C1 segment of cervical spinal cord (tissue), 14 donors: ENCODE results near the gene FAAH2.
A peak's percentile ranks its signal among the peaks of the same experiment; 100 is the strongest.
"Not testable (repeated sequence)": the region's sequence is repeated elsewhere in the genome, so short reads cannot be mapped to it uniquely, and the experiment has no call there.

Experiments
- DNase-seq, 14 donors: peaks; one replicate each; lab custom pipeline; 2025; lab: John Stamatoyannopoulos, UW

FAAH2 gene

DNA sequence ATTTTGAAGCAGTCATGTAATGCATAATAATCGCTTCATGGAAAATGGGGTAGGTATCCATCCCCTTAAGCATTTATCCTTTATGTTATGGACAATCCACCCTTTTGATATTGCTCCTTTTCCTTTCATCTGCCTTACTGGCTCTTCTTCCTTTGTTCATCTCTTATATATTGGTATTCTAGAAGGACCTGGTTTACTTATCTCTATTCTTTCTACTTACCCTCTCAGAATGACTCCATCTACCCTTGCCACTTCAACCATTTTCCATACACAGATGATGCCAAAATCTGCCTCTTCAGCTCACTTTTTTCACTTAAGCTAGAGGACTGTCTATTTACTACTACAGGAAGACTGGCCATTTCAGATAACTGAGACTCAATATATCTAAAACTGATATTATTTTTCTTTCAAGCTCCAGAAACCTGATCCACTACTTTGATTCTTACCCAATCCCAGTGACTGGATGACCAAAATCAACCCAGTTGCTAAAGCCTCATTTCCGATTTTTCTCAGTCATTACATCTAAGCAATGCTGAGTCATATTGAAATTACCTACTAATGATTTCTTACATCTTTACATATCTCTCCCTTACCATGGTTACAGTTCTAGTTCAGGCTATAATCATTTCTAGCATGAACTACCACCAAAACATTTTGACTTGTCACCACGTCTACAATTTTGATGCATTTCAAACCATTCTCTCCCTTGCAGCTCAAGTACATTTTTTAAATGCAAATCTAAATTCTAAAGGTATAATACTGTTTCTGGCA lies 93.7 kb downstream of the FAAH2 start:
- DNase-seq = no peak

DNA sequence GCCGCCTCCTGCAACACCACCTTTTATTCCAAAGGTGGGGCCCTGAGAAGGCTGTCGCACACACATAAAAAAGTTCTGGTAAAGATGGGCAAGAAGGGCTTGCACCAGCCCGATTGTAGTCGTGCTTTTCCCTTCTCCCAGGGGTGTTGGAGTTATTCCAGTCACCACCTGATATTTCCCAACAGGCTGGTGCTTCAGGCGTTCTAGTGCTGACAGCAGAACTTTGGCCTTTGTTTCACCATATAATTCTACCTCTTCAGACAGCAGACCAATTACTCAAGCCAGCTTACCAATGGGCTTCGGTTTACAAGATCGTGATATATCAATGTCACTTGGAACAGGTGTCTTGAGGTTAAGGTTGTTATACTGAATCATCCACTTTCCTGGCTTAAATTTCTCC lies 107.7 kb downstream of the FAAH2 start:
- not testable (repeated sequence) for DNase-seq

DNA sequence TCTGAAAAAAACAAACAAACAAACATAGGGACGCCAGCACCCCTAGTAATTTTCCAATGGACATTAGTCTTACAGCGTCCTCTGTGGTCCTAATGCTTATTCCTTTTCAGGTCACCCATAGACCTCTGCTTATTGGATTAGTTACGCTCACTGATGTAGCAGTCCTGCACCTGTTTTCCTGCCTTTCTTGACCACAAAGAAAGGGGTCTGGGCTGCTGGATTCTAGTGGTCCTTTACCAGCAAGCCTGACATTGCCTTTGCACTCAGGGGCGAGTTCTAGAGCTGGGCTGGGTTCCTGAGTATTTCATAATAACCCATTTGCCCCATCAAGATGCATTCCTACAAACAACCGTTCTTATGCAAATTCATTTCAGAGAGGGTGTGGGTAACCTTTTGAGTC lies 116.7 kb downstream of the FAAH2 start:
- DNase-seq = not testable (repeated sequence)

DNA sequence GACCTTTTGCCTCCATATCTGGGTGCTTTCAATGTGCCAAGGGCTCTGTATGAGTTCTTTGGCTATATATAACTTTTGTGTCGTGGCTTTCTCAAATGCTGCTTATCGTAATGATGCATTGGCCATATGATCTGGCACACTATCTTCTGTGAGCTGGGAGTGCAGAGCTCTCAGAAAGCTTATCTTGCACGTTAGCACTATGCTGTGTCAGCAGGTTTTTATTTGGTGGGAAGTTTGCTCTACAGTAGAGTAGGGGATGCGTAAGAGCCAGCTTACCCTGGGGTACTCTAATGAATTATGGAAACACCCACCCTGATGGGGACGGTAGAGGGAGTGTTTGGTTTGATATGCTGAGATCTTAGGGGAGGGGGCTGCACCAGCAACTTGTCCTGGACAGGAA lies 119.6 kb downstream of the FAAH2 start:
- DNase-seq = no peak

DNA sequence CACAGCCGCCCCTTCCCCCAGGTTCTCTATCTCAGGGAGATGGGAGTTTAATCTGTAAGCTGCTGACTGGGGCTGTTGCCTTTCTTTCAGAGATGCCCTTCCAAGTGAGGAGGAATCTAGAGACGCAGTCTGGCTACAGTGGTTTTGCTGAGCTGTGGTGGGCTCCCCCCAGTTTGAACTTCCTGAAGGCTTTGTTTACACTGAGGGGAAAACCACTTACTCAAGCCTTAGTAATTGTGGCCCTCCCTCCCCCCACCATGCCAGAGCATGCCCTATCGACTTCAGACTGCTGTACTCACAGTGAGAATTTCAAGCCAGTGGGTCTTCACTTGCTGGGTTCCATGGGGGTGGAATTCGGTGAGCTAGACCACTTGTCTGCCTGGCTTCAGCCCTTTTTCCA lies 131.3 kb downstream of the FAAH2 start:
- no peak for DNase-seq

DNA sequence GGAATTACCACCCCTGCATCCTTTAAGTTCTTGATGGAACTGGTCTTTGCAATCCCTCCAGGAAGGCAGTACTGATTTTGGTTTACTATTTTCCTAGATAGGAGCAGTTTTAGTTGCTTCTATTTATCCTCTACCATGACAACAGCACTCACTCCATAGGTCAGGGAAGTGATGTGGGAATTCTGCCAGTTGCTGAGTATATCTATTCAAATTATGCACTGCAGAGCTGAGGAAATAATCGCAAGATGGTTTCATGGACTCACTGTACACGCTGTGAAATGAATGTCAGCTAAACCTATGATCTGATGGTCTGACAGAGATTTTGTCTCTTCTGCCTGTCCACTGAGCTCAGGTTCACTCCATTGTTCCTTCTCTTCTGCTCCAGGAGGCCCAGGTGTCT lies 135.8 kb downstream of the FAAH2 start:
- DNase-seq = no peak

DNA sequence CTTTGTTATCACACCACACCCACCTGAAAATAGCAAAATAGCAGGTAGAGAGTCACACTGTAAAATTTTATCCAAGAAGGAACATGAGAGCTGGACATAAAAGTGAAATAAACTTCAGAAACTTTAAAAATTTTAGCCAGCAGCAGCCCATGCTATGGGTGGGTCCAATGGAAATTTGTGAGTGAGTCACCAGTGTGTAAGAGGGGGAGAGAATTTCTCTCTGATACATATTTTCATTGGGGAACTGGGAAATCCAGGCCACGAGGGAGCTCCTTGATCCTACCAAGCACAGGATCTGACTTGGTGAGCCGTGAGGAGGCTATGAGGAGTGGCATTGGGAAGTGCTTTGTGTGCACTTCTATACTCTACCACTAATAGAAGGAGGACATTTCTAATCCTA lies 136.3 kb downstream of the FAAH2 start:
- no peak for DNase-seq

DNA sequence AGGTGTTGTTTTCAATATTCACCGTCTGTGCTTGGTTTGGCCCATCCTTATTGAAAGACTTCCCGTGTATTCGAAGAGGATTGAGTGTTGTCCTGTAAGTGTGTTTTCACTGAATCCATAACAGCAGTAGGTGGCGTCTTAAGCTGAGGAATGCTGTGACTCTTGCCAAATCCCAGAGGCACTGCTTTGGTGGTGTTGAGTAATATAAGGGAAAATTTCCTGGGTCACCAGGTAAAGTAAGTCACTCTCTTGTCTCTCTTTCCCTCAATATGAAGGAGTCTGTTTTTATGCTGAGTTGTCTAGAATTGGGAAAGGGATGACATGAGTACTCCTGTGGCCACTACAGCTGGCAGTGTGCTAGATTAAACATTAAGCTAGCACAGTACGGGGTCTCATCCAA lies 158.6 kb downstream of the FAAH2 start:
- no peak for DNase-seq

DNA sequence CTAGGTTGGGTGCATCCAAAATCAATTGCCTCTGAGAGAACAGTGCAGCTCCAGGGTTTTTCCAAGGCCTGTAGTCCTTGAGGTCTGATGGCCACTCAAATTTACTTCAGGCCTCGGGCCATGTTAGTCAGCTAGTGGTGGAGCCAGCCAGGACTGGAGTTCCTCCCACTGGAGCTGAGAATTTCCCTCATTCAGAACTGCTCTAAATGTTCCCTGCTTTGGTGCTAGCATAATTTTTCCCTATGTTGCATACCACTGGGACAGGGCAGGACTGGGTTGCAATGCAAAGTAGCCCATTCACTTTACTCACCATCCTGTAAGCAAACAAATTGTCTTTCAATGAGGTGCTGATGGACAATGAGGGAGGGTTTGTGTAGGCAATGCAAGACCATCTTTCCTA lies 159.3 kb downstream of the FAAH2 start:
- no peak for DNase-seq

DNA sequence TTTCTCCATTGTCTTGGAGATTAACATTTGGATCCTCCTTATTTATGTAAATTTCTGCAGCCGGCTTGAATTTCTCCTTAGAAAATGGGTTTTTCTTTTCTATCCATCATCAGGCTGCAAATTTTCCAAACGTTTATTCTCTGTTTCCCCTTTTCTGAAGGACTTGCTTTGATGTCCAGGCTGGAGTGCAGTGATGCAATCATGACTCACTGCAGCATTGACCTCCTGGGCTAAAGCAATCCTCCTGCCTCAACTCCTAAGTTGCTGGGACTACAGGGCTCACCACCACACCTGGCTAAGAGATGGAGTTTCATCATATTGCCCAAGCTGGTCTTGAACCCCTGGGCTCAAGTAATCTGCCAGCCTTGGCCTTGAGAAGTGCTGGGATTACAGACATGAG lies 161.3 kb downstream of the FAAH2 start:
- no peak for DNase-seq

DNA sequence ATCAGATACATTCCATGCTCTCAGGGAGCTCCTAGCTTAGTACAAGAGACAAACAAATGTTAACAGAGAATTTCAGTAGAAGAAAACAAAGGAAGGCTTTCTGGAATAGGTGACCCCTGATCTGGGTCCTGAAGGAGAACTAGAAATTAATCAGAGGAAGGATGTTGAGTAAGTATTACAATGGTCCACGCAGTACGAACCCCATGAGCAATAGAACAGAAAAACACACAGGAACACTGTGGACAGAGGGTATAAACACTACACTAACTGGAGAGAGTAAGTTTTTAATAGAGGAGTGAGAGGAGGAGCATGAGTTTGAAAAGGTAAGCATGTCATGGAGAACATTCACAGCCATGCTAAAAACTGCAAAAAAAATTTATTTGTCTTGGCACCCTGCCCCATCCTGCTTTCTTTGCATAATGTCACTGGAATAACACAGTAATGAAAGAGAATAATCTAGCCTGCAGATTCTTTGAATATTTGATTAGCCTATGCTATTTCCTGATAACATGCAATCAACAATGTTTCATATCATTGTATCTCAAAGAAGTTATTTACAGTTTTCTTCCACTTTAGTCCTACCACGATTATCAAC lies 165.0 kb downstream of the FAAH2 start:
- DNase-seq = no peak

DNA sequence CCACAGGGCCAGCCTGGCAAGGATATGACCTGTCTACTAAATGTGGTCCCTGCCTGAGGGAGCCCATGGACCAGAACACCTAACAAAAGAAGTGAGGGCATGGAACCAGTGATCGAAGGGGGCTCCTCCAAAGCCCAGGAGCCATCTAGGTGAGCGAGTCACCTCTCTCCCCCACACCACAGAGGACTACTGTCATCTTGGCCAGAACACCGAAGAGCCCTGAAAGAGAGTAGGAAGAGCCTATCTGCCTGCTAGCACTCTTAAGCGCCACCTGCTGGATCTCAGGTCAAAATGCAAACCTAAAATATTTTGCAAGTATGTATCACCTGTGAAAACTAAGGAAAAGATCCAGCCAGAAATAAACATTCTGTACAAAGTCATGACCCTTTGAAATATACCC lies 167.4 kb downstream of the FAAH2 start:
- DNase-seq = peak in 2 of 14 donors; percentile 0 to 11

DNA sequence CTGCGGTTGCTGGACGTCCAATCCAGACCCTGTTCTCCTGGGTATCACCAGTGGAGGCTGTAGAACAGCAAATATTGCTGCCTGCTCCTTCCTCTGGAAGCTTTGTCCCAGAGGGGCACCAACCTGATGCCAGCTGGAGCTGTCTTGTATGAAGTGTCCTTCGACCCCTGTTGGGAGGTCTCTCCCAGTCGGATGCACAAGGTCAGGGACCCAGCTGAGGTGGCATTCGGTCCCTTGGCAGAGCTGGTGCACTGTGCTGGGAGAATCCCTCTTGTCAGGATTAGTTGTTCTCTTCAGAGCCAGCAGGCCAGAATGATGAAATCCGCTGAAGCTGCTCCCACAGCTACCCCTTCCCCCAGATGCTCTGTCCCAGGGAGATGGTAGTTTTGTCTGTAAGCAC lies 195.0 kb downstream of the FAAH2 start:
- DNase-seq = no peak

DNA sequence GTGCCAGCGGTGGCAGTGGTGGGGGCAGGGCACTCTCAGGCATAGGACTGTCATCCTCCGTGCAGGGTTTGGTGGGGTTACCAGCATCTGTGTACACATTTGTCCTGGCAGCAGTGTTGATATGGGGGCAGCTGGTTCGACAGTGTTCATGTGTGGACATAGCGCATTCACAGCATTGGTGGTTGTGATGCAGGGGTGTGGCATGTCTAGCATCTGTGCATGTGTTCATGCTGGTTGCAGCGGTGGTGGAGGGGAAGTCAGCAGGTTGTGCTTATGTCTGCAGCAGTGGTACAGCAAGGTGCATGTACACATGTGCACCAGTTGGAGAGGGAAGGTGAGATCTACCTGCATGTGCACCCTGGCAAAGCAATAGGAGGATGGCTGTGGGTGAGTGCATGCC lies 230.0 kb downstream of the FAAH2 start:
- no peak for DNase-seq

DNA sequence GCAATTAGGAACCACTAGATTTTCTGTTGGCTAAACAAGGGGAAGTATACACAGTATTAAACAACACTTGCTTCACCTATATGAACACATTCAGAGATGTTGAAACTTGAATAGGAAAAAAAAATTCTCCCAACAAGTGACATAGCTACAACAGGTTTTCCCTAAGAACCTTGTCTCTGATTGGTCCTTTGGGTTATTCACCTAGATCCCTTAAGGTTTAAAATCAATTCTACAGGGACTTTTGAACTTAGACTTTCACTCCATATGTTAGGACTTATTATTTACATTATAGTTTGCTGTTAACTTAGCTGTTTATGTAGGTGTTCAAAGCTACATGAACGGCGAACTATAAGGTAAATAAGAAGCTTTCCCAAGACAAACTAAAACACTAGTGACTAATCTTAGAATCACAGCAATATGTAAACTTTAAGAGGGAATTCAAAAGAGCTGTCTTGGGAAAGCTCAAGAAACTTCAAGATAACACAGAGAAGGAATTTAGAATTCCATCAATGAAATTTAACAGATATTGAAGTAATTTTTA lies 233.1 kb downstream of the FAAH2 start:
- no peak for DNase-seq

DNA sequence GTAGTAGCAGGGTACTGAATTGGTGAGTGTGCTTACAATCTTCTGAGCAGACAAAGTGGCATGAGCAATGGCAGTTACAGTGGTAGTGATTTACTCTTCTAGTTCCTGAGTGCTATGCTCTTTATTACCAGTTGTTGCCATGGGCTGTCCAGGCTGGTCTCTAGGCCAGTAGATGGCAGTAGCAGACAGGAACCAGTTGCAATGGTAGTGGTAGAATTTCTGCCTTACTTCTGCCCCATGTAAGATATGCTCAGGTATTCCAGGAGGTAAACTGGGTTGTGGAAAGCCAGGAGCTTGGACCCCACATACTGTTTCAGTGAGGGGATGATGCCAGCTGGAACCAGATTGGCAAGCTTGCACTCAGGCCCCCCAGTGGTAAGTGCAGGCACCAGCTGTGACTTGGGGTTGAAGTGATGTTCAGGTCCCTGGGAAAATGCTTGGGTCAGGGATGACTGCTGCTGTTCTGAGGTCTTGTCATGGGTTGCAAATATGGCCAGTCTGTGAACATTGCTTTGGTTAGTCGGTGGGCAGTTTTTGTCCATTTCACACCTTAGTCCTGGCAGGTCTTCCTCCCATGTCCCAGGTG lies 242.3 kb downstream of the FAAH2 start:
- DNase-seq = no peak
